GM12874 (cell line): ENCODE data around the gene SNX27.

Experiments used
- TF ChIP-seq, protein P1 (sequence below): IDR thresholded peaks from 2 replicates; pipeline ENCODE4 v1.5.1; 2011; ENCODE audit warnings: low read depth, mild to moderate bottlenecking, control low read depth, low read length, moderate library complexity; ENCODE audit not compliant: insufficient read depth

Gene SNX27

GRCh38 chr1:151611832-151612500 is at the start of gene SNX27:
SNX27 (plus strand) TSS chr1:151612050; CDS start chr1:151612202, 152 bp downstream.
- TF ChIP-seq, protein P1, sequence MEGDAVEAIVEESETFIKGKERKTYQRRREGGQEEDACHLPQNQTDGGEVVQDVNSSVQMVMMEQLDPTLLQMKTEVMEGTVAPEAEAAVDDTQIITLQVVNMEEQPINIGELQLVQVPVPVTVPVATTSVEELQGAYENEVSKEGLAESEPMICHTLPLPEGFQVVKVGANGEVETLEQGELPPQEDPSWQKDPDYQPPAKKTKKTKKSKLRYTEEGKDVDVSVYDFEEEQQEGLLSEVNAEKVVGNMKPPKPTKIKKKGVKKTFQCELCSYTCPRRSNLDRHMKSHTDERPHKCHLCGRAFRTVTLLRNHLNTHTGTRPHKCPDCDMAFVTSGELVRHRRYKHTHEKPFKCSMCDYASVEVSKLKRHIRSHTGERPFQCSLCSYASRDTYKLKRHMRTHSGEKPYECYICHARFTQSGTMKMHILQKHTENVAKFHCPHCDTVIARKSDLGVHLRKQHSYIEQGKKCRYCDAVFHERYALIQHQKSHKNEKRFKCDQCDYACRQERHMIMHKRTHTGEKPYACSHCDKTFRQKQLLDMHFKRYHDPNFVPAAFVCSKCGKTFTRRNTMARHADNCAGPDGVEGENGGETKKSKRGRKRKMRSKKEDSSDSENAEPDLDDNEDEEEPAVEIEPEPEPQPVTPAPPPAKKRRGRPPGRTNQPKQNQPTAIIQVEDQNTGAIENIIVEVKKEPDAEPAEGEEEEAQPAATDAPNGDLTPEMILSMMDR, result no peak

GRCh38 chr1:151562661-151563060 is 49.2 kb upstream of the SNX27 start:
- TF ChIP-seq, protein P1, result no peak

DNA sequence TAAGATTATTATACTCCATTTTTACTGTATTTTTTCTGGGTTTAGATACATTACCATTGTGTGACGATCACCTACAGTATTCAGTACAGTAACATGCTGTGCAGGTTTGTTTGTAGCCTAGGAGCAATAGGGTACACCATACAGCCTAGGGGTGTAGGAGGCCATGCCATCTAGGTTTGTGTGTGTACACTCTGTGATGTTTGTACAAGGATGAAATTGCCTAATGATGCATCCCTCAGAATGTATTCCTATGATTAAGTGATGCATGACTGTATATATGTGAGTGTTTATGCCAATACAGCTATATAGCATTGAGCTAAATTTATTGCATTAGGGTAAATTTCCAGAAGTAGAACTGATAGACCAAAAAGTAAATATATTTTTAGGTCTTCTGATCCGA is 48.5 kb upstream of the SNX27 start:
- TF ChIP-seq, protein P1, result no peak

DNA sequence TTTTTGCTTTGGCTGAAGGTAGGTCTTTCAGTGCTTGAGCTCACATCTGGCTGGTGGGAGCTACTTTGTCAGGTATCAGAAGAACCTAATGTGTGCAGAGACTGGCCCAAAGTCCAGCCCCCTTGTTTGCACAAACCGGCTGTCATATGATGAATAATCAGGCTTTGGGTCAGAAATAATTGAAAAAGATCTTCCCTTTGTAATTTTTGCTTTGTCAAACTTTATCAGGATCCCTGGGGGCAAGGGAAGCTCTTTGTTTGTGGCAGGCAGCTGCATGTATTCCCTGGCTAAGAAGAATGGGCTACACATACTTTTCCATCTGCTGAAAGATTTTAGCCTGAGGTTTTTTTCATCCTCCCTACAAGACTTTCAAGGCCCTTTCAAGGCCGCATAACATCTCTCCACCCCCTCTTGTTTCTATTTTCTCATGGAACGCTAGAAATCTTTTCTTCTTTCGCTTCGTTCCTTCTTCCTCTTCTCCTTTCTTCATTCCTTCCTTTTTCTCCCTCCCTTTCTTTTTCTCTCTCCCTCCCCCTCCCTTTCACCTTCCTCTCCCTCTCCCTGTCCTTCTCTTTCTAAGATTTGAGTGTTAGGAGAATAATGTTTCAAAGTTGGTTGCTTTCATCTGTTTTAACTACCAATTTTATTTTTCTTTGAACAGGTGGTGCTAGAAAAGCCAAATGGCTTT is 46.2 kb upstream of the SNX27 start:
- TF ChIP-seq, protein P1, result no peak

GRCh38 chr1:151568626-151569088 is 43.2 kb upstream of the SNX27 start:
- TF ChIP-seq, protein P1, result no peak

- TF ChIP-seq, protein P1, result no peak
Measured at GRCh38 chr1:151570819-151571218, 41.0 kb upstream of the SNX27 start.

GRCh38 chr1:151574575-151575529 is 37.0 kb upstream of the SNX27 start:
- TF ChIP-seq, protein P1, result no peak
